SK-N-SH (cell line): ENCODE measurements around the gene MAP4K1. TPM values are rescaled to one million over a fixed set of nuclear protein-coding genes. Genes with fewer than 3 reads are reported as not detected.

Source experiments
- CTCF ChIA-PET: fragments of 300-600, 350-600 bp; formaldehyde crosslinking; extraction: SDS; loops from one replicate; lab custom pipeline; 2021; lab: Yijun Ruan, JAX
- POLR2A ChIA-PET: fragments of 350-600 bp; sonication (Branson Sonifier 250); formaldehyde crosslinking; extraction: SDS; loops from one replicate; lab custom pipeline; 2020; ENCODE audit warnings: antibody characterized with exemption, inconsistent platforms; lab: Yijun Ruan, JAX
- DNase-seq: peaks from one replicate; pipeline ENCODE4 v3.0.0; 2012
- H2AFZ ChIP-seq: fragments of 200-600 bp; sonication (generic); 2 replicates; pipeline ENCODE4 v1.8.1; 2016; ENCODE audit warnings: antibody characterized with exemption, mild to moderate bottlenecking, low read depth
- H3F3A ChIP-seq: fragments of 200-600 bp; sonication (generic); replicated peaks from 2 replicates; pipeline ENCODE3; 2016; ENCODE audit warnings: antibody characterized with exemption, mild to moderate bottlenecking; ENCODE audit not compliant: insufficient read depth
- H3K27ac ChIP-seq, 2 experiments: fragments of 200-500 bp in 1 of 2; fragments of 200-600 bp in 1 of 2; sonication (Bioruptor generic) in 1 of 2; sonication (generic), shearing (Covaris generic) in 1 of 2; 2 replicates each; pipeline versions ENCODE4 v1.5.1 to v1.6.1; 2014 to 2016; ENCODE audit warnings: low read depth in 2 of 2, inconsistent platforms in 1 of 2, low read length in 1 of 2, mild to moderate bottlenecking in 1 of 2, mixed read lengths in 1 of 2
- H3K27me3 ChIP-seq: fragments of 200-600 bp; sonication (generic), shearing (Covaris generic); 2 replicates; pipeline ENCODE4 v1.6.1; 2016; ENCODE audit warnings: mixed run types; ENCODE audit not compliant: insufficient read depth
- H3K36me3 ChIP-seq, 2 experiments: fragments of 200-500 bp in 1 of 2; fragments of 200-600 bp in 1 of 2; sonication (Bioruptor generic) in 1 of 2; sonication (generic) in 1 of 2; replicated peaks in 1 of 2; 2 replicates each; pipeline versions ENCODE3 to v1.5.1; 2014 to 2016; ENCODE audit warnings: low read length in 1 of 2, mild to moderate bottlenecking in 1 of 2; ENCODE audit not compliant: insufficient read depth in 2 of 2, control insufficient read depth in 1 of 2
- H3K4me1 ChIP-seq, 2 experiments: fragments of 200-500 bp in 1 of 2; fragments of 200-600 bp in 1 of 2; sonication (Bioruptor generic) in 1 of 2; sonication (generic), shearing (Covaris generic) in 1 of 2; 2 replicates each; pipeline versions ENCODE4 v1.5.1 to v1.6.1; 2014 to 2016; ENCODE audit warnings: low read depth in 1 of 2, low read length in 1 of 2, mixed run types in 1 of 2; ENCODE audit not compliant: insufficient read depth in 2 of 2, control insufficient read depth in 1 of 2
- H3K4me2 ChIP-seq: fragments of 200-600 bp; sonication (generic), shearing (Covaris generic); 2 replicates; pipeline ENCODE4 v1.6.1; 2017; ENCODE audit warnings: mixed run types
- H3K4me3 ChIP-seq, 2 experiments: fragments of 200-500 bp in 1 of 2; fragments of 200-600 bp in 1 of 2; sonication (Bioruptor generic) in 1 of 2; sonication (generic), shearing (Covaris generic) in 1 of 2; 2 replicates each; pipeline versions ENCODE4 v1.5.1 to v1.8.1; 2014 to 2016; ENCODE audit warnings: low read depth in 2 of 2, inconsistent platforms in 1 of 2, low read length in 1 of 2, mild to moderate bottlenecking in 1 of 2, mixed read lengths in 1 of 2, moderate library complexity in 1 of 2
- H3K79me2 ChIP-seq: fragments of 200-600 bp; sonication (generic); 2 replicates; pipeline ENCODE4 v1.8.1; 2017; ENCODE audit warnings: mild to moderate bottlenecking; ENCODE audit not compliant: insufficient read depth
- H3K9ac ChIP-seq: fragments of 200-600 bp; sonication (generic); 2 replicates; pipeline ENCODE4 v1.6.1; 2017; ENCODE audit warnings: mixed run types
- H3K9me2 ChIP-seq: fragments of 200-600 bp; sonication (generic); 2 replicates; pipeline ENCODE4 v1.6.1; 2017; ENCODE audit warnings: mixed run types
- H3K9me3 ChIP-seq: fragments of 200-600 bp; sonication (generic); 2 replicates; pipeline ENCODE4 v1.6.1; 2017; ENCODE audit warnings: mixed run types, mild to moderate bottlenecking, moderate library complexity
- H4K20me1 ChIP-seq: fragments of 200-600 bp; sonication (generic); 2 replicates; pipeline ENCODE4 v1.6.1; 2017; ENCODE audit warnings: mild to moderate bottlenecking, mixed run types; ENCODE audit not compliant: insufficient read depth
- FOSL2 ChIP-seq: IDR thresholded peaks from 2 replicates; pipeline ENCODE4 v1.4.0; 2012; ENCODE audit warnings: low read depth, mild to moderate bottlenecking, moderate library complexity, borderline replicate concordance
- FOXJ3 ChIP-seq: sonication (generic); formaldehyde crosslinking; IDR thresholded peaks from 2 replicates; pipeline ENCODE4 v1.5.1; 2020; ENCODE audit warnings: mild to moderate bottlenecking, missing genetic modification reagents
- FOXM1 ChIP-seq: IDR thresholded peaks from 2 replicates; pipeline ENCODE4 v1.4.0; 2012; ENCODE audit warnings: low read depth, mild to moderate bottlenecking
- GATA2 ChIP-seq: sonication (generic); formaldehyde crosslinking; IDR thresholded peaks from 2 replicates; pipeline ENCODE4 v1.5.0; 2020; ENCODE audit warnings: mild to moderate bottlenecking, missing genetic modification reagents
- NFIC ChIP-seq: IDR thresholded peaks from 2 replicates; pipeline ENCODE4 v1.4.0; 2012; ENCODE audit warnings: borderline replicate concordance
- RCOR1 ChIP-seq: fragments of 150-350 bp; IDR thresholded peaks from 2 replicates; pipeline ENCODE4 v1.6.1; 2017; ENCODE audit warnings: antibody characterized with exemption, low read length
- REST ChIP-seq: IDR thresholded peaks from 2 replicates; pipeline ENCODE4 v1.6.1; 2012; ENCODE audit warnings: mild to moderate bottlenecking, low read depth, low read length, moderate library complexity
- RXRA ChIP-seq: IDR thresholded peaks from 2 replicates; pipeline ENCODE4 v1.4.0; 2012; ENCODE audit warnings: low read depth, mild to moderate bottlenecking, borderline replicate concordance
- TCF12 ChIP-seq: IDR thresholded peaks from 2 replicates; pipeline ENCODE4 v1.4.0; 2012
- TEAD4 ChIP-seq: IDR thresholded peaks from 2 replicates; pipeline ENCODE4 v1.4.0; 2012; ENCODE audit warnings: mild to moderate bottlenecking, borderline replicate concordance; ENCODE audit not compliant: insufficient read depth
- WGBS: methylation state at CpG from one replicate; pipeline ENCODE4 v1.1.6; 2017; ENCODE audit warnings: low lambda C conversion rate; 5-methylcytosine and 5-hydroxymethylcytosine counted together
- polyA plus RNA-seq, 3 experiments: library from polyadenylated mRNA; depleted of rRNA; stranded (reverse); fragments of >200 nt; gene quantifications; 2 replicates each; pipeline ENCODE4 v1.2.3, GENCODE V29; 2012
- TF ChIP-seq, protein P1 (sequence below): IDR thresholded peaks from 2 replicates; pipeline ENCODE4 v1.4.0; 2012; ENCODE audit warnings: low read depth, borderline replicate concordance
- TF ChIP-seq, protein P2 (sequence below): fragments of 200-600 bp; sonication (generic); IDR thresholded peaks from 2 replicates; pipeline ENCODE4 v1.6.1; 2017; ENCODE audit warnings: antibody characterized with exemption, mild to moderate bottlenecking, moderate library complexity

MAP4K1 gene
- polyA plus RNA-seq, 1 of the 3 experiments (the other 2 are of a cell fraction), result 0.31 TPM

DNA sequence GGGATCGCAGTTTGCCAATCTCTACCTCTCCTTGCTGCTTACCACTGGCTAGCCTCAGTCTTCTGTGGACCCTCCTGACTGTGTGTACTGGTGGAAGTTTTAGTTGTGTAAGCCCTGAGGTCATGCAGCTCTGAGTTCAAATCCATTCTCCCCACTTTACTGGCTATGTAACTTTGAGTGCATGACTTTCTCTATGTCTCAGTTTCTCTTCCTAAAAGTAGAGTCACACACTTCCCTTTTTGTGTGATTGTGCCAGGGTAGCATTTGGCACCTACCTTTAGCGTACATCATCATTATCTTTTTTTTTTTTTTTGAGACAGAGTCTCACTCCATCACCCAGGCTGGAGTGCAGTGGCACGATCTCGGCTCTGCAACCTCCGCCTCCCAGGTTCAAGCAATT is 70.3 kb downstream of the MAP4K1 start:
- H3F3A ChIP-seq, result peaks cover 10% of the 10 kb centered on the region
- H3K4me2 ChIP-seq, result no peak overlapping the region
- H4K20me1 ChIP-seq, result no peaks in the 10 kb centered on the region
- no peak overlapping the region for H3K9ac ChIP-seq
- no peak for TF ChIP-seq NFIC
- no peak for TF ChIP-seq FOXM1
- no peak for TF ChIP-seq RXRA
- no peak for TF ChIP-seq GATA2 (CRISPR knock-in tag)
- no peak for TF ChIP-seq RCOR1
- no peak for TF ChIP-seq REST
- TF ChIP-seq FOSL2, result no peak
- TF ChIP-seq, protein P1, sequence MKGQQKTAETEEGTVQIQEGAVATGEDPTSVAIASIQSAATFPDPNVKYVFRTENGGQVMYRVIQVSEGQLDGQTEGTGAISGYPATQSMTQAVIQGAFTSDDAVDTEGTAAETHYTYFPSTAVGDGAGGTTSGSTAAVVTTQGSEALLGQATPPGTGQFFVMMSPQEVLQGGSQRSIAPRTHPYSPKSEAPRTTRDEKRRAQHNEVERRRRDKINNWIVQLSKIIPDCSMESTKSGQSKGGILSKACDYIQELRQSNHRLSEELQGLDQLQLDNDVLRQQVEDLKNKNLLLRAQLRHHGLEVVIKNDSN, result no peak
- no peak for TF ChIP-seq TEAD4
- no peak for TF ChIP-seq TCF12
- TF ChIP-seq, protein P2, sequence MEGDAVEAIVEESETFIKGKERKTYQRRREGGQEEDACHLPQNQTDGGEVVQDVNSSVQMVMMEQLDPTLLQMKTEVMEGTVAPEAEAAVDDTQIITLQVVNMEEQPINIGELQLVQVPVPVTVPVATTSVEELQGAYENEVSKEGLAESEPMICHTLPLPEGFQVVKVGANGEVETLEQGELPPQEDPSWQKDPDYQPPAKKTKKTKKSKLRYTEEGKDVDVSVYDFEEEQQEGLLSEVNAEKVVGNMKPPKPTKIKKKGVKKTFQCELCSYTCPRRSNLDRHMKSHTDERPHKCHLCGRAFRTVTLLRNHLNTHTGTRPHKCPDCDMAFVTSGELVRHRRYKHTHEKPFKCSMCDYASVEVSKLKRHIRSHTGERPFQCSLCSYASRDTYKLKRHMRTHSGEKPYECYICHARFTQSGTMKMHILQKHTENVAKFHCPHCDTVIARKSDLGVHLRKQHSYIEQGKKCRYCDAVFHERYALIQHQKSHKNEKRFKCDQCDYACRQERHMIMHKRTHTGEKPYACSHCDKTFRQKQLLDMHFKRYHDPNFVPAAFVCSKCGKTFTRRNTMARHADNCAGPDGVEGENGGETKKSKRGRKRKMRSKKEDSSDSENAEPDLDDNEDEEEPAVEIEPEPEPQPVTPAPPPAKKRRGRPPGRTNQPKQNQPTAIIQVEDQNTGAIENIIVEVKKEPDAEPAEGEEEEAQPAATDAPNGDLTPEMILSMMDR, result no peak
- TF ChIP-seq FOXJ3 (CRISPR knock-in tag), result no peak
- DNase-seq, result no peak
- no peak overlapping the region for H3K27ac ChIP-seq
- CTCF ChIA-PET, result interaction anchor here (0.6 to 1.1 kb wide), 3 partner anchors 87 to 383 kb away, joined by 3 read pairs; partner anchors contain the start of genes MRPS12 and SARS2
- H3K36me3 ChIP-seq, result no peaks in the 10 kb centered on the region
- H3K9me2 ChIP-seq, result no peaks in the 10 kb centered on the region
- no peaks in the 10 kb centered on the region for H3K79me2 ChIP-seq
- H3K27me3 ChIP-seq, result no peaks in the 10 kb centered on the region; the same call in 1 of the 2 replicates
- peaks cover 4 to 17% of the 10 kb centered on the region in 2 experiments; a peak in 2 of 4 replicates for H3K4me1 ChIP-seq
- no peaks in the 10 kb centered on the region for H3K9me3 ChIP-seq
- POLR2A ChIA-PET, result no interaction called here
- H3K4me3 ChIP-seq, result no peak overlapping the region
- no peak overlapping the region for H2AFZ ChIP-seq
- WGBS, result 86% methylated on average over 5 of the region's 5 CpGs
